DMS 273 (cell line): ENCODE measurements around the gene SMAD4.
"Not testable (repeated sequence)": the region's sequence is repeated elsewhere in the genome, so short reads cannot be mapped to it uniquely, and the experiment has no call there.

Experiments
- DNase-seq: peaks from one replicate; lab custom pipeline; 2025; ENCODE audit not compliant: unreplicated experiment; lab: John Stamatoyannopoulos, UW

Gene SMAD4

DNA sequence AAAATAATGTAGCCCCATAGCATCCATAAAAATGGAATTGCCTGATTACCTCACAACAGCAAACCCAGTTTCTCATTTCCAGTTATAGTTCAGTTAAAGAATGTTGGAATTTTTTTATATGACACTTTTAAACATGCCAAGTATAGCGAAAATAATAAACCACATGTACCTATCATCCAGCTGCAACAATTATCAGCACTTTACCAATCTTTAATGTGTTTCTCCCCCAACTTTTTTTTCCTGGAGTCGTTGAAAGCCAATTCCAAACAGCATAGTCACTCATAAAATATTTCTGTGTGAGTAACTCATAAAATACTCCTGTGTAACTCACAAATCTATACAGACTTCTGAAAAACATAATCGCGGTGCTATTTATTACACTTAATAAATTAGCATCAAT is 38.1 kb downstream of the SMAD4 start:
- DNase-seq = no peak

DNA sequence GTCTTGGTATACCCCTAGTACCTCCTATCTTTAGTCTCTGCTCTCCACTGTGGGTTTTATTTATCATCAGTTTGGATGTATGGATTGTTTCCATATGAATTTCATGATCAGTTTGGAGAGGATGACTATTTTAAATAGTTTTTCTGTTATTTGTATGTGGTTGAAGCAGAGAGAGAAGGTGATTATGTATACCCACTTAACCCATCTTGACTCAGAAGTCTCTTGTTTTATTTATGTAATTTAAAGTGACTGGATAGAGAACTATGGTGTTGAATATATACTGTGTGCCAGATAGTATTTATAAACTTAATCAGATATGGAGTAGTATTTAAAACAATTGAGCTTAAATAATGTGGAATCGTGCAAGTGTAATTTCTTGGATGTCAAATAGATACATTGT is 39.9 kb downstream of the SMAD4 start:
- no peak for DNase-seq

DNA sequence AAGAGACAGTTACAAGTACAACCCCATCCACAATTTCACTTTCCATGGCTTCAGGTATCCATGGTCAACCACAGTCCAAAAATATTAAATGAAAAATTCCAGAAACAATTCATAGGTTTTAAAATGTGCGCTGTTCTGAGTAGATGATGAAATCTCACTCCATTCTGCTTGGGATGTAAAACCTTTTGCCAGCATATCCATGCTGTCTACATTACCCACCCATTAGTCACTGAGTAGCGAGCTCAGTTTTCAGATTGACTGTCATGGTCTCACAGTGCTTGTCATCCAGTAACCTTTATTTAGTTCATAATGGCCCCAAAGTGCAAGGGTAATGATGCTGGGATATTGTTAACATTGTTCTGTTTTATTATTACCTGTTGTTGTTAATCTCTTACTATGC is 40.5 kb downstream of the SMAD4 start:
- DNase-seq = no peak

DNA sequence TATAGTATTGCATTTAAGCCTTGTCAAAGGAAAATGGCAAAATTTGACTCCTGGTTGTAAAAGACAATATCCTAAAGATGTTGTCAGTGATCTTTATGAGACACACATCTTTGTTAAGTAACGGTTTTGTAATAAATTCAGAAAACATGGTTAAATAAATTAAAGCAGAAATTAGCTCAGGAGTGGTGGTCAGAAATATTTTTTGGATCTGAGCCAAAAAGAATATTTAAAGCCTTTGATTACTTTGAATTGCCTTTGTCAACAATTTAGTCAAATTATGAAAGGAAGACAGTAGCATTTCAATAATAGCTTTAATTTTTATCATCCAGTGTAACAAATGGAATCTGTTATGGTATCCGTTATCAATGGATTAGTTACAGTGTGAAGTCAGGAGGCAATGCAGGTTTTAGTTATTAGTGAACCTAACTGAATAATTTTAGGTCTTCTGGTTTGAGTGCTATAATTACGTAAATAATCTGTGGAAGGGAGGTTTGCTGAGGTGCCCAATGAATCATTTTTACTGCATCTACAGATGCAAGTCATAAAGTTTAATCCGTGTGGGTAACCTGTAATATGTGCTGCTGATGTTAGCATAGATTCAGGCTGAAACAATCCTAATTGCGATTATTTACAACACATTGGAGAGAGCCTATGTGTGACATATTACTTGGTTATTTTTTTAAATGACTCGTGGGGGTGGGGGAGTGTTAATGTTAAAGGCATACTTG is 42.7 kb downstream of the SMAD4 start:
- DNase-seq = no peak

DNA sequence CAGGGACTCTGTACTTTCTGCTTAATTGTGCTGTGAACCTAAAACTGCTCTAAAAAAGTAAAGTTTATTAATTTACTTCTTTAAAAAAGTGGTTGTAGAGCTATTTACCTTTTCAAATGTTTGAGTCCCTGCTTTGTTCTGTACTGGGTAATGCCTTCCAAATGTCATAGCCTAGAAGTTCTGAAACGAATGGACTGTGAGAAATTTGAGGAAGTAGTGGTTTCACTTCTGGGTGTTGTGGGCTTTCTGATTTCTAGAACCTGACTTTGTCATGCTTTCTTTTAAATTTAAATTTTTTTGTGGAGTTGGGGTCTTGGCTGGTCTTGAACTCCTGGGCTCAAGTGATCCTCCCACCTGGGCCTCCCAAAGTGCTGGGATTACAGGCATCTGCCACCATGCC is 44.6 kb downstream of the SMAD4 start:
- no peak for DNase-seq

DNA sequence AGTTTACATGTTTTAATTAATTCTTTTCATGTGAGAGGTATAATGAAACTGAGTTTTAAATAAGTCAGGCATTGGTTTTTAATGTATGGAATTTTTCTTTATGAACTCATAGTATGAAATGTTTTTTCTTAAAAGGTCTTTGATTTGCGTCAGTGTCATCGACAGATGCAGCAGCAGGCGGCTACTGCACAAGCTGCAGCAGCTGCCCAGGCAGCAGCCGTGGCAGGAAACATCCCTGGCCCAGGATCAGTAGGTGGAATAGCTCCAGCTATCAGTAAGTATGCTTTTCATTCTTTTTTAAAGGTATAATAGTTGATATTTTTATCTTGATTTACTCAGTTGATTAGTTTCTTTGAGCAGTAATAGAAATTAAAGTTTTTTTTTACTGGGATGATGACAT is 46.5 kb downstream of the SMAD4 start:
- no peak for DNase-seq

DNA sequence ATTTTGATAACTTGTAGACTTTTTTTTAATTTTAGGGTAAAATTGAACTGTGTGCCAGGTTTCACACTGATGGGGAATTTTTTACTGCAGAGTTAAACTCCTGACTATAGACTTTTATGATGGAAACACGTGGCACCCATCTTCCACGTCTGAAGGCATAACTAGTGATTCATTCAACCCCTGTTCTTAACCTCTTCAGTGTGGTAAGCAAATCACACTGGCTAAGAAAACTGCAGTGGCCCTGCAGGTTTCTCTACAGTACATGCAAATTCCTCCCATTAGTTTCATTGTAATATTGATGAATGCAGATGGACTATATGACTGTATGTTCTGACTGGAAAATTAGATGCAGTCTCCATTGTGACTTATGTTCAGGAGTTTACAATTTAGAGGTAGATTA is 47.2 kb downstream of the SMAD4 start:
- no peak for DNase-seq

DNA sequence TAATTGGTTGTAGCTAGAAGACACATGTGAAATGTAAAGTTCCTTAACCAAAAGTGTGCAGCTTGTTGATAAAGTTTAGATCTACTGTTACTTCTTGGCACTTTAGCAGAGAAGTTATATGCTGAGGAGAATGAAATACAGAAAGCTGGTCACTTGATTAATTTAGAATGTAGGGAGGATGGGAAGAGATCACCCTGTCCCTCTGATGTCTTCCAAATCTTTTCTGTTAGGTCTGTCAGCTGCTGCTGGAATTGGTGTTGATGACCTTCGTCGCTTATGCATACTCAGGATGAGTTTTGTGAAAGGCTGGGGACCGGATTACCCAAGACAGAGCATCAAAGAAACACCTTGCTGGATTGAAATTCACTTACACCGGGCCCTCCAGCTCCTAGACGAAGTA is 48.0 kb downstream of the SMAD4 start:
- DNase-seq = no peak

DNA sequence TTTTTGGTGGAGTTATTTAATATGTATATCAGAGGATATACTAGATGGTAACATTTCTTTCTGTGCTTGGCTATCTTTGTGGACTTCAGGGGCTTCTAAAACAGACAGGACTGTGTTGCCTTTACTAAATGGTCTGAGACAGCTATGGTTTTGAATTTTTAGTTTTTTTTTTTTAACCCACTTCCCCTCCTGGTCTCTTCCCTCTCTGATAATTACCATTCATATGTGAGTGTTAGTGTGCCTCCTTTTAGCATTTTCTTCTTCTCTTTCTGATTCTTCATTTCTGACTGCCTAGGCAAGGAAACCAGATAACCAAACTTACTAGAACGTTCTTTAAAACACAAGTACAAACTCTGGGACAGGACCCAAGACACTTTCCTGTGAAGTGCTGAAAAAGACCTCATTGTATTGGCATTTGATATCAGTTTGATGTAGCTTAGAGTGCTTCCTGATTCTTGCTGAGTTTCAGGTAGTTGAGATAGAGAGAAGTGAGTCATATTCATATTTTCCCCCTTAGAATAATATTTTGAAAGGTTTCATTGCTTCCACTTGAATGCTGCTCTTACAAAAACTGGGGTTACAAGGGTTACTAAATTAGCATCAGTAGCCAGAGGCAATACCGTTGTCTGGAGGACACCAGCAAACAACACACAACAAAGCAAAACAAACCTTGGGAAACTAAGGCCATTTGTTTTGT is 52.7 kb downstream of the SMAD4 start:
- DNase-seq = no peak

DNA sequence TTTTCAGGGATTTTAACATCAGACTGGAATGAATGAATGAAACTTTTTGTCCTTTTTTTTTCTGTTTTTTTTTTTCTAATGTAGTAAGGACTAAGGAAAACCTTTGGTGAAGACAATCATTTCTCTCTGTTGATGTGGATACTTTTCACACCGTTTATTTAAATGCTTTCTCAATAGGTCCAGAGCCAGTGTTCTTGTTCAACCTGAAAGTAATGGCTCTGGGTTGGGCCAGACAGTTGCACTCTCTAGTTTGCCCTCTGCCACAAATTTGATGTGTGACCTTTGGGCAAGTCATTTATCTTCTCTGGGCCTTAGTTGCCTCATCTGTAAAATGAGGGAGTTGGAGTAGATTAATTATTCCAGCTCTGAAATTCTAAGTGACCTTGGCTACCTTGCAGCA is 53.4 kb downstream of the SMAD4 start:
- no peak for DNase-seq

DNA sequence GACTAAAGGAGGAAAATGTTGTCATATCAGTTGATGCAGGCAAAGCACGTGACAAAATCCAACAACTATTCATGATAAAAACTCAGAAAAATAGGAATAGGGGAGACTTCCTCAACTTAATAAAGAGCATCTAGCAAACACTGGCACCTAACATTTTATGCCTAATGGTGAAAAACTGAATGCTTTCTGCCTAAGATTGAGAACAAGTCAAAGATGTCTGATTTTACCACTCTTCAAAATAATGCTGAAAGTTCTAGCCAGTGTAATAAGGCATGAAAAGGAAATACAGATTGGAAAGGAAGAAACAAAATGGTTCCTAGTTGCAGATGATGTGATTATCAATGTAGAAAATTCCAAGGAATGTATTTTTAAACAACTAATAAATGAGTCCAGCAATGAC is 58.4 kb downstream of the SMAD4 start:
- DNase-seq = no peak

DNA sequence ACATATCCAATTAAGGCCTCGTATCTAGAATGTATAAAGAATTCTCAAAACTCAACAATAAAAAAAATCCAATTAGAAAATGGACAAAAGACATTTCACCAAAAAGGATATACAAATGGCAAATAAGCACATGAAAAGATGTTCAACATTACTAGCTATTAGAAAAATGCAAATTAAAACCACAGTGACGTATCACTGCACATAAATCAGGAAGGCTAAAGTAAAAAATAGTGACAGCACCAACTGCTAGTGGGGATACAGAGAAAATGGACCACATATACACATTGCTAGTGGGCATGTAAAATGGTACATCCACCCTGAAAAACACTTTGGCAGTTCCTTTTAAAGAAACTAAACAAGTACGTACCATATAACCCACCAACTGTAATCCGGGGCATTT is 59.7 kb downstream of the SMAD4 start:
- no peak for DNase-seq

DNA sequence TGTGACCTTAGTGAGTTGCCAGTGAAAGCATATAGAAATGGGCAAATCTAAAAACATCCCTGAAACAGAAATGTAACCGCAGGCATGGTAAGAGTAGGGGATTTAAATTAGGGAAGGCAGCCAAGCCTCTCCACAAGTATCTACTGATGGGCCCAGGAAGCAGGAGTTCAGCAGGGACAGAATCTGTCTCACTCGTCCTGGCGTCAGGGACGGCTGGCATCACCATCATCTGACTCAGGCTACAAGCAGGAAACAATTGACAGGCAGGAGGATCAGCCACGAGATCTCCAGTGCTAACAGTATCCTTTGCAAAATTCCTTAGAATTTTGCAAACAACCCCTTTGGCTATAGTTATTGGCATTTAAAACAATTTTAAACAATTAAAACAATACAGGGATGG is 61.3 kb downstream of the SMAD4 start:
- no peak for DNase-seq

DNA sequence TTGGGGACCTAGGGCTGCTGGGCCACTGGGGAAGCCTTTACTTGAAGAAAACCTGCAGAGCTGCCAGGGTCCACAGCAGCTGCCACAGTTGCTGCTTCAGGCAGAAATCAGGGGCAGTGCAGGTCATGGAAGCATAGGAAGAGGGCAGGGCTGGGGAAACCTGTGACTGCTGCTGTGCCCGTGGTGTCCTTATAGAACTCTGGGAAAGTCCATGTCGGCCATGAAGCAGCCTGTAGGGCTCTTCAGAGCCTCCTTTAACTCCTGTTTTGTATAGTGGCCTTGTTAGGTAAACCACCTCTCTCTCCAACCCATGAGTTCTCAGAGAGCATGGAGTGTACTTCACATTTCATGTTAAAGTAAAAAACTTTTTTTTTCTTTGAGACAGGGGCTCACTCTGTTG is 62.1 kb downstream of the SMAD4 start:
- peak; percentile 18 for DNase-seq

DNA sequence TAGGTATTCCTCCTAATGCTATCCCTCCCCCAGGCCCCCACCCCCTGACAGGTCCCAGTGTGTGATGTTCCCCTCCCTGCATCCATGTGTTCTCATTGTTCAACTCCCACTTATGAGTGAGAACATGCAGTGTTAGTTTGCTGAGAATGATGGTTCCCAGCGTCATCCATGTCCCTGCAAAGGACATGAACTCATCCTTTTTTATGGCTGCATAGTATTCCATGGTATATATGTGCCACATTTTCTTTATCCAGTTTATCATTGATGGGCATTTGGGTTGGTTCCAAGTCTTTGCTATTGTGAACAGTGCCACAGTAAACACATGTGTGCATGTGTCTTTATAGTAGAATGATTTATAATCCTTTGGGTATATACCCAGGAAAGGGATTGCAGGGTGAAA is 63.0 kb downstream of the SMAD4 start:
- DNase-seq = not testable (repeated sequence)

DNA sequence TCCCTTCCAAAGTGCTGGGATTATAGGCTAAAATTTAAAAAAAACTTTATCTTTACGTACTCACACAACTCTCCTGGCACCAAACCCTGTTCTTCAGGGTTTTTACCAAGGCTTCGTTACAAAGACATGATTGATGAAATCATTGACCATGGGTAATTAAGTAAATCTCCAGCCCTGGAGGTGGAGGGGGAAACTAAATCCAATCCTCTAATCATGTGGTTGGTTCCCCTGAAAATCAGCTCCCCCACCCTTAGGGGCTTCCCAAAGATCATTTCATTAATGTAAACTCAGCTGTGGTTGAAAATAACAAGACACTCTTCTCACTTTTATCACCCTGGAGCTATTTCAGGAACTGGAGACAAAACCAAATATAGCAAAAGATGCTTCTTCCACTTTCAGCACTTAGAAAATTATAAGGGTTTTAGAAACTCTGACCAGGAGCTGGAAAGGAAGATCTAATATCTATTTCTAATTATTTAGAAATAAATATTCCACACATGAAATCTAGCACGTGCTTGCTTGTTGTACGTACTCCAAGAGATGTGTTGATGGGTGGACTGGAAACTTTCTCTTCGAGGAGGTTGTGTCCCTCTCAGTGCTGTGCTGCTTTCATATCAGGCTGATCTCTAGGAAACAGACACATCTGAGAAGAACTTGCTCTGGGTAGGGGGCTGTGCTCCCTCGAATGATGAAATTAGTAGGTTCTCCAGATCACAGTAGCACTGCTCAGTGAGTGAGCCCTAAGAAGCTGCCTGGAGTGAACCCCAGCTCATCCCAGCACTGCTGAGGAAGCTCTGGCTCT is 67.2 kb downstream of the SMAD4 start:
- DNase-seq = no peak

DNA sequence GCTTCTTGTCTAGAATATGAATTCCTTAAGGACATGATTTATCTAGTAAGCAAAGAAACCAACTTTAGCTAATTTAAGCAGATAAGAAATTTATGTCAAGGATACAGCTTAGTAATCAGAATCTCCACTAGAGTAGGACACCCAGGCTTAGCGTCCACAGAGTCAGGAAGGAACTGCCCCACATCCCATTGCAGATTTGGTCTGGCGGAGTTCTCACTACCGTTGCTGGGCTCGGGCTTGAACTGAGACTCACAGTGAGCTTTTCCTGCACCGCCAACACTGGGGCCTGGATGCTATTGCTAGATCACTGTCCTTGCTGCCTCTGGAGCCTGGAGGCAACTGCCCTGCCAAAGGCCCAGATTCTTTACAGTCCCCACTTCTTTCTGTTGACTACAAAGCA is 68.1 kb downstream of the SMAD4 start:
- no peak for DNase-seq

DNA sequence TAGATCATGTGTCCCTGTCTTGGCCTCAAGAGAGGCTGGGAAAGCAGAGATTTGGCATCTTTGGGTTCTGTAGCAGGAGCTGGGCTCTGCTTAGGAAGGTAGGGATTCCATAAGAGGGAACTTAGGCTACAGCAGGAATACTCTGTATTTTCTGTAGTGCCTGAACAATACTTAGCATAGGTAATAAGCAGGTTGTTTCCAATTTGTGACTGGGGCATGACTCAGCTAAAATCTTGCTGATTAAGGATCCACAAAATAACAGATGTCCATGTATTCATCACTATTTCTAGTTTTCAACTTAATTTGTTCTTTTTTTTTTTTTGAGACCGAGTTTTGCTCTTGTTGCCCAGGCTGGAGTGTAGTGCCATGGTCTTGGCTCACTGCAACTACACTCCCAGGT is 68.5 kb downstream of the SMAD4 start:
- no peak for DNase-seq

DNA sequence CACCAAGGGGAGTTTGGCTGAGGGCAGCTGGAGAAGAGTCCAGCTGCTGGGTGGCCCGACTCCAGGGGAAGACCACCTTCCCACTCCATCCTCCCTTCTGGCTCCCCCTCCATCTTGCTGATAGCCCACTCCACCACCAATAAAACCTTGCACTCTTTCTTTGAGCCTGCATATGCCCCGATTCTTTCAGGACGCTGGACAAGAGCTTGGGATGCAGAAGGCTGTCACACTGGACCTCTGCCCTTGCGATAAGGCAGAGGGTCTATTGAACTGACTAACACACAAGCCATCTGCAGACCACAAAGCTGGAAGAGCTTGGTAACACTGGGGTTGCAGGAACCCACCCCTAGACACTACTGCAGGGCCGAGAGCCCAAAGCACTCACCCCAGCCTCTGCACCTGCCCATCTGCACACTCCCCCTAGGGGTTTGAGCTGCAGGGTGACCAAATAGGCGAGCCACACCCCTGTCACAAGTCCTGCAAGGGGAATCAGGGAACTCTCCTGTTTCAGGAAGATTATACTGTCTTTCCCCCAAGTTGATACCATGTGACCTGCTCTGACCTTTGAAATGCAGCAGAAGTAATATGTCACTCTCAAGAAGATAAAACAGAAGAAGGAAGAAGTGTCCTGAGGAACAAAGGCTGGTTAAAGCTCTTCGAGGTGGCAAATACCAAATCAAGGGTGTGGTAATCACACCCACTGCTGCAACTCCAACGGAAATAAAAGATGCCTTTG is 70.5 kb downstream of the SMAD4 start:
- DNase-seq = no peak

DNA sequence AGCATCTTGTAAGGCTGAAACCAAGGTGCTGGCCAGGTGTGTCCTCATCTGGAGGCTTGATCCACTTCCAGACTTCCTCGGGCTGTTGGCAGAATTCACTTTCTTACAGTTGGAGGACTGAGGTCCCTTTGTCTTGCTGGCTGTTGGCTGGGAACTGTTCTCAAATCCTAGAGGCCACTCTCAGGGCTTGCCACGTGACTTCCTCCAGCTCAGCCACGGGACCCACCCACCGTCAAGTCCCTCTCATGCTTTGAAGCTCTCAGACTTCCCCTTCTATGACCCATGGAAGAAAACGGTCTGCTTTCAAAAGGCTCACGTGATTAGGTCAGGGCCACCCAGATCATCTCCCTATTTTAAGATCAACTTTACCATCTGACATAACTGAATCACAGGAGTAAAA is 77.1 kb downstream of the SMAD4 start:
- DNase-seq = no peak

DNA sequence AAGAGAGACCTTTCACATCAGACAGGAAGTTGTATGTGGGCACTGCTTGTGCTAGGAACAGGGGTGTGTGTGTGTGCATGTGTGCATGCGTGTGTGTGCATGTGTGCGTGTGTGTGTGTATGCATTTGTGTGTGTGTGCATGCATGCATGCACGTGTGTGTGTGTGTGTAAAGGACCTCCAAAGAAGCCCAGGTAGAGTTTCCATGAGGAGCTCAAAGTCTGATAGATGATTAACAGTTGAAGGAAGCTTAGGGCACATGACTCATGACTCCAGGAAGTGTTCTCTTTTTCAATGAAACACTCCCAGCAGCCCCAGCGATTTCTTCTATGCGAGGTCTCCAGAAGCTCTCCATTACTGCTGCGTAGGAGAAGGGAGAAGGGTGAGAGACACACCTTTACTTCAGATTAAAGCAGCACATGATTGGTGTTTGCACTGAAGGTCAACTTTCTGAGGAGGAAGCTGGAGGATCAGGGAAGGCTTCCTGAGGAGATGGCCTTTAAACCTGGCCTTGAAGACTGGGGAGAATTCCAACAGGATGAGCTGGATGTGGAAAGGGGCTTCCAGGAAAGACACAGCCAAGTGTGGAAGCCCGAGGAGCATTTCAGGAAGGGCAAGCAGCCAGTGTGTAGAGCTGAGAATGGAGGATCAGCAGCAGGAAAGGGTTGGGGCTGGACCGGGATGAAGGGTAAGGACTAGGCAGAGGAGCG is 77.7 kb downstream of the SMAD4 start:
- no peak for DNase-seq
